Pancreas (tissue), 10 donors: ENCODE data around the gene NPTX1. TPM values are rescaled to one million over a fixed set of nuclear protein-coding genes. Genes with fewer than 3 reads are reported as not detected.

Experiments
- ATAC-seq, 4 donors: fragments of 200-7000 bp; cut with Tn5 transposase; one replicate each; pipeline versions ENCODE4 v1.8.0 to v1.9.1; 2020; ENCODE audit warnings: mild to moderate bottlenecking in 4 of 4, moderate library complexity in 4 of 4
- DNase-seq, 6 donors: peaks; one replicate each; pipeline ENCODE4 v3.0.0-alpha.2; 2020
- FAIRE-seq: peaks from 2 replicates; lab custom pipeline; 2012; peaks lifted over from hg19 to GRCh38; lab: Jason Lieb, UNC
- H3K27ac ChIP-seq, 4 donors: fragments of 200-600 bp; sonication (generic); 1 replicate in 3 of 4; 2 replicates in 1 of 4; pipeline versions ENCODE4 v1.5.0 to v1.8.0; 2020
- H3K27me3 ChIP-seq, 4 donors: fragments of 200-600 bp; one replicate each; pipeline ENCODE4 v1.8.0; 2021
- H3K36me3 ChIP-seq, 3 donors: fragments of 200-600 bp; sonication (generic) in 1 of 3; one replicate each; pipeline versions ENCODE4 v1.5.0 to v1.8.0; 2020 to 2021
- H3K4me1 ChIP-seq, 3 donors: fragments of 200-600 bp; one replicate each; pipeline ENCODE4 v1.8.0; 2021
- H3K4me3 ChIP-seq, 4 donors: fragments of 200-600 bp; sonication (generic) in 2 of 4; one replicate each; pipeline versions ENCODE4 v1.5.0 to v1.8.0; 2020 to 2021
- H3K9me3 ChIP-seq, 4 donors: fragments of 200-600 bp; one replicate each; pipeline ENCODE4 v1.8.0; 2021
- WGBS, 2 donors: extraction: QIAGEN DNeasy Blood & Tissue Kit; methylation state at CpG; one replicate each; pipeline ENCODE4 v1.1.7; 2013; 5-methylcytosine and 5-hydroxymethylcytosine counted together
- intact Hi-C, 3 donors: fragments of 100-400 bp; cut with DNase I; formaldehyde crosslinking; loops; one replicate each; pipeline versions ENCODE4 v1.11.1 to v1.14.2; 2022
- polyA plus RNA-seq, 2 donors: library from polyadenylated mRNA; stranded (reverse); fragments of 200-250 nt; gene quantifications; one replicate each; pipeline ENCODE4 v1.2.3, GENCODE V29; 2013
- total RNA-seq, 6 donors: library from RNA; stranded (reverse); fragmentation: NEBNext Ultra II Directional in 4 of 6; extraction: Animal tissue kit (Norgen Biotek cat#: 25700) in 4 of 6; gene quantifications; one replicate each; pipeline versions ENCODE4 v1.2.1 to v1.2.4, GENCODE V29; 2021 to 2023
- TF ChIP-seq, protein P1 (sequence below), 4 donors: fragments of 200-600 bp; sonication (generic) in 3 of 4; IDR thresholded peaks; one replicate each; pipeline versions ENCODE4 v1.5.0 to v1.8.0; 2021; ENCODE audit warnings: antibody characterized with exemption in 4 of 4
- donor health status: healthy with polysubstance abuse.
- donor health status: DM: no; HTN: no; CAD: no; lungs with moderate emphysema.
- donor health status: DM: no; HTN: no; CAD: no.
- donor health status: control.
- donor health status: control.
- donor health status: Bipolar disorder and iron deficiency.
- donor health status: DM: yes; HTN: yes; CAD: no.
- donor health status: DM: no; HTN: no; CAD: no.
- donor health status: DM: no; HTN: no; CAD: no.
- donor health status: DM: yes; HTN: yes; CAD: no.

NPTX1 gene
- total and polyA plus RNA-seq, 8 donors, result 0.04 to 1.1 (median 0.19) TPM; not detected in 1

DNA sequence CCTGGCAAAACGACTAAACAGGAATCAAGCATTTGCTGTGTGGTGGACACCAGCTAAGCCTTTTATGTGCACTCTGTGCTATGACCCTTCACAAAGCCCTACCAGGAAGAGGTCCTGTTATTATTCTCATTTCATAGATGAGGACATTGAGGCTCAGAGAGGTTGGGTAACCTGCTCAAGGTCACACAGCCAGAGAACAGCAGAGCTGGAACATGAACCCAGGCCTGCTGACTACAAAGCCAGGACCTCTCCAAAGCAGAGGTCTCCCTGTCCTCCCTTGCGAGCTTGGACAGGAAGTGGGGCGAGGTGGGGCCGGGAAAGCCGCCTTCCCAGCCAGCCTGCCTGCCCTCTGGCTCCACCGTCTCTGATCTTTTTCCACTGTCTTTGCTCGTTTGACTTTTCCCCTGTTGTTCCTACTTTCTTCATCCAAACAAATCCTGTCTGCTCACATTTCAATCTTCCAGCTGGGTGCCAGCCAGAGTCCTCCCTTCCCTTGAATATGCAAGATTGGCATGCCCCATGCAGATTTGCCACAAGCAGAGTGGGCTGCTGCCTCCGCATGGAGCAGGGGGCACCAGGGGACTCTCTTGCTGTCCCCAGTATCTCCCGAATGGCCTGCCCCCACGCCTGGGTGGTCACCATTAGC, 44.5 kb upstream of the NPTX1 start:
- no peak for FAIRE-seq
- no peaks in the 10 kb centered on the region for H3K27me3 ChIP-seq
- intact Hi-C loops, result no loop called here
- 42 to 44% methylated on average over 10 of the region's 10 CpGs for WGBS, 2 donors
- ATAC-seq, result no peak
- no peak for DNase-seq
- H3K9me3 ChIP-seq, result no peaks in the 10 kb centered on the region
- no peaks in the 10 kb centered on the region for H3K36me3 ChIP-seq
- H3K27ac ChIP-seq, result no peak overlapping the region
- TF ChIP-seq, protein P1, sequence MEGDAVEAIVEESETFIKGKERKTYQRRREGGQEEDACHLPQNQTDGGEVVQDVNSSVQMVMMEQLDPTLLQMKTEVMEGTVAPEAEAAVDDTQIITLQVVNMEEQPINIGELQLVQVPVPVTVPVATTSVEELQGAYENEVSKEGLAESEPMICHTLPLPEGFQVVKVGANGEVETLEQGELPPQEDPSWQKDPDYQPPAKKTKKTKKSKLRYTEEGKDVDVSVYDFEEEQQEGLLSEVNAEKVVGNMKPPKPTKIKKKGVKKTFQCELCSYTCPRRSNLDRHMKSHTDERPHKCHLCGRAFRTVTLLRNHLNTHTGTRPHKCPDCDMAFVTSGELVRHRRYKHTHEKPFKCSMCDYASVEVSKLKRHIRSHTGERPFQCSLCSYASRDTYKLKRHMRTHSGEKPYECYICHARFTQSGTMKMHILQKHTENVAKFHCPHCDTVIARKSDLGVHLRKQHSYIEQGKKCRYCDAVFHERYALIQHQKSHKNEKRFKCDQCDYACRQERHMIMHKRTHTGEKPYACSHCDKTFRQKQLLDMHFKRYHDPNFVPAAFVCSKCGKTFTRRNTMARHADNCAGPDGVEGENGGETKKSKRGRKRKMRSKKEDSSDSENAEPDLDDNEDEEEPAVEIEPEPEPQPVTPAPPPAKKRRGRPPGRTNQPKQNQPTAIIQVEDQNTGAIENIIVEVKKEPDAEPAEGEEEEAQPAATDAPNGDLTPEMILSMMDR (IDR thresholded peaks at IDR 0.05), result no peak
- no peaks in the 10 kb centered on the region for H3K4me1 ChIP-seq
- H3K4me3 ChIP-seq, result no peak overlapping the region

DNA sequence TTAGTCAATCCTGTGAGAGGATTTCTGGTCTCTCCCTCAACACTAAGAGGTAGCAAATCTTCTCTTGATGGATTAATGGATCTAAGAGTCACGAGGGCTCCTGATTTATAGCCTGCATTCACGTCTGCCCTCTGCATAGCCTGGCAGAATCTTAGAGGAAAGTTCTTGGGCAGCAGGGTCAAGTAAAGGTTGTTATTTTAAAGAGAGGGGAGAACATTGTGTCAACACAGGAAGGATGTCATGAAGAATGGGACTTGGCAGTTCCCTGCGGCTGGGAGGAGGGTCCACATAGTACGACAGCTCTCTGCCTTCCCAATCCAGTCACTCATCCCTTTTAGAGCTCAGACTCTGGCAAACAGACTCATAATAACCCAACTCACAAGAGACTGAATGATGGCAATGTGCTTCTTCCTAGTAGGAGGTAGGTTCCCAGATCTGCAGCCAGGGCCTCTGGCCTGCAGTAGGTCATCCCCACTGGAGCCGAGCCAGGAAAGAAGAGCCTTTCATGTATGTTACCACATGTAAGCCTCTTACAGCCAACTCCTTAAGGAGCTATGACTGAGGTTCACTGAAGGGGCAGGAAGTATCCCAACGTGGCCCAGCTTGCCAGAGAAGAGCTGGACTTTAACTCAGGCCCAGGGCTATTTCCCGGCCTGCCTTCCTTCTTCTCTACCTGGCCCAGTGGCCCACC, 42.8 kb upstream of the NPTX1 start:
- TF ChIP-seq, protein P1 (IDR thresholded peaks at IDR 0.05), result no peak
- FAIRE-seq, result no peak
- DNase-seq, result no peak

DNA sequence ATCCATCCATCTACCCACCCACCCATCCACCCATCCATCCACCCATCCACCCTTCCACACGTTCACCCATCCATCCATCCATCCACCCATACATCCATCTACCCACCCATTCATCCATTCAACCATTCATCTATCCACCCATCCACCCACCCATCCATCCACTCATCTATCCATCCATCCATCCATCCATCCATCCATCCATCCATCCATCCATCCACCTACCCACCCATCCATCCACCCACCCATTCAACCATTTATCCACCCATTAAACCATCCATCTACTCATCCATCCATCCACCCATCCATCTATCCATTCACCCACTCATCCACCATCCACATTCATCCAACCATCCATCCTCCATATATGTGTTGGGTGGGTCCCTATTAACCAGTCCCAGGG, 42.0 kb upstream of the NPTX1 start:
- Histone ChIP-seq H3K27me3 (no peaks in the 10 kb centered on the region), H3K4me3 (no peak overlapping the region), H3K9me3 (no peaks in the 10 kb centered on the region), H3K4me1 (no peaks in the 10 kb centered on the region), H3K36me3 (no peaks in the 10 kb centered on the region), H3K27ac (no peak overlapping the region)
- DNase-seq (no peak), FAIRE-seq (no peak), ATAC-seq (no peak)
- intact Hi-C loops, result no loop called here
- 42 to 59% methylated on average over 1 of the region's 1 CpG for WGBS, 2 donors
- TF ChIP-seq, protein P1 (IDR thresholded peaks at IDR 0.05), result no peak

More for the DNA sequence above, 42.8 kb upstream of the NPTX1 start:
- Histone ChIP-seq H3K36me3 (no peaks in the 10 kb centered on the region), H3K4me3 (no peak overlapping the region), H3K4me1 (no peaks in the 10 kb centered on the region), H3K9me3 (no peaks in the 10 kb centered on the region), H3K27ac (no peak overlapping the region), H3K27me3 (no peaks in the 10 kb centered on the region)
- intact Hi-C loops, result no loop called here
- no peak for ATAC-seq
- 36 to 37% methylated on average over 7 of the region's 7 CpGs for WGBS, 2 donors

DNA sequence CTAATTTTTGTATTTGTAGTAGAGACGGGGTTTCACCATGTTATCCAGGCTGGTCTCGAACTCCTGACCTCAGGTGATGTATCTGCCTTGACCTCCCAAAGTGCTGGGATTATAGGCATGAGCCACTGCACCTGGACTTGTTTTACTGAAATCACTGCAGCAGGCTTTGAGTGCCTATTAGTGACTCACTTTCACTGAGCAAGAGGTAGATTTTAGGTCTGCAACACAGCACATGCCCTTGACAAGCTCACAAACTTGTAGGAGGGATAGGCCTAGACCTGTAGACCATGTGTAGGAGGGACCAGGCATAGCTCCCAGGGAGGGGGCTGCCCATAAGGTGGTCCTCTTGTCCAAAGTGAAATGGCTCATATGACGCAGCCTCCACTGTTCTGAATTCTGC, 41.2 kb upstream of the NPTX1 start:
- Histone ChIP-seq H3K9me3 (no peaks in the 10 kb centered on the region), H3K27me3 (no peaks in the 10 kb centered on the region), H3K4me3 (no peak overlapping the region), H3K36me3 (no peaks in the 10 kb centered on the region), H3K27ac (no peak overlapping the region), H3K4me1 (no peaks in the 10 kb centered on the region)
- no peak for FAIRE-seq
- TF ChIP-seq, protein P1 (IDR thresholded peaks at IDR 0.05), result no peak
- intact Hi-C loops, result no loop called here
- no peak for ATAC-seq
- WGBS, 2 donors, result 78 to 92% methylated on average over 3 of the region's 3 CpGs
- DNase-seq, result no peak
